ENCODE results near the gene BGN. TPM values are rescaled to one million over a fixed set of nuclear protein-coding genes. Genes with fewer than 3 reads are reported as not detected.

The BGN gene
- total RNA-seq, 1 experiment from 2014 or later, result 2.9 TPM

DNA sequence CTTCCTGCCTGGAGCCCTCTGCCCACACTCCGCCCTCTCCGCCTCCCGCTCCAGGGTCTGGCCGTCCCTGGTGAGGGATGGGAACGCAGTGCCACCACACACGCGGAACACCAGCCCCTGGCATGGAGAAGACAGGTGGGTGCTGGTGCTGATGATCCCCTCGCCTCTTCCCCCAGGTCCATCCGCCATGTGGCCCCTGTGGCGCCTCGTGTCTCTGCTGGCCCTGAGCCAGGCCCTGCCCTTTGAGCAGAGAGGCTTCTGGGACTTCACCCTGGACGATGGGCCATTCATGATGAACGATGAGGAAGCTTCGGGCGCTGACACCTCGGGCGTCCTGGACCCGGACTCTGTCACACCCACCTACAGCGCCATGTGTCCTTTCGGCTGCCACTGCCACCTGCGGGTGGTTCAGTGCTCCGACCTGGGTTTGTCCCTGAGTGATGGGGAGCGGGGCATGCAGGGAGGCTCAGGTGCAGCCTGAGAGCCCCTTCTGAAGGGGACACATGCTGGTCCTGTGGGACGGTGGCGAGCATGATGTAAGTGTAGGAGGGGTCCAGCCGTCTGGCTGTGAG is 9.8 kb downstream of the BGN start:
- Histone ChIP-seq H3K4me1 (ENCODE audit: control insufficient read depth, insufficient read depth, low read length) (no peaks in the 10 kb centered on the region), H3K27ac (ENCODE audit: low read length) (no peak overlapping the region), H3K4me3 (ENCODE audit: low read depth in 2 of 2, low read length in 2 of 2) (no peak overlapping the region), H3K27me3 (ENCODE audit: control insufficient read depth, insufficient read depth, low read length) (no peaks in the 10 kb centered on the region), H3K36me3 (ENCODE audit: control insufficient read depth, insufficient read depth, low read length) (no peaks in the 10 kb centered on the region), H3K9me3 (ENCODE audit: control insufficient read depth, insufficient read depth, low read depth, low read length) (no peaks in the 10 kb centered on the region)
- TF ChIP-seq POLR2AphosphoS5 (IDR thresholded peaks at IDR 0.05; ENCODE audit: low read depth, low read length) (no peak), SIN3A (IDR thresholded peaks at IDR 0.05; ENCODE audit: borderline replicate concordance, insufficient read depth, low read depth, low read length) (no peak), REST (IDR thresholded peaks at IDR 0.05; ENCODE audit: insufficient read depth in 1 of 2, low read depth in 2 of 2, low read length in 1 of 2) (no peak)
- TF ChIP-seq, protein P1, sequence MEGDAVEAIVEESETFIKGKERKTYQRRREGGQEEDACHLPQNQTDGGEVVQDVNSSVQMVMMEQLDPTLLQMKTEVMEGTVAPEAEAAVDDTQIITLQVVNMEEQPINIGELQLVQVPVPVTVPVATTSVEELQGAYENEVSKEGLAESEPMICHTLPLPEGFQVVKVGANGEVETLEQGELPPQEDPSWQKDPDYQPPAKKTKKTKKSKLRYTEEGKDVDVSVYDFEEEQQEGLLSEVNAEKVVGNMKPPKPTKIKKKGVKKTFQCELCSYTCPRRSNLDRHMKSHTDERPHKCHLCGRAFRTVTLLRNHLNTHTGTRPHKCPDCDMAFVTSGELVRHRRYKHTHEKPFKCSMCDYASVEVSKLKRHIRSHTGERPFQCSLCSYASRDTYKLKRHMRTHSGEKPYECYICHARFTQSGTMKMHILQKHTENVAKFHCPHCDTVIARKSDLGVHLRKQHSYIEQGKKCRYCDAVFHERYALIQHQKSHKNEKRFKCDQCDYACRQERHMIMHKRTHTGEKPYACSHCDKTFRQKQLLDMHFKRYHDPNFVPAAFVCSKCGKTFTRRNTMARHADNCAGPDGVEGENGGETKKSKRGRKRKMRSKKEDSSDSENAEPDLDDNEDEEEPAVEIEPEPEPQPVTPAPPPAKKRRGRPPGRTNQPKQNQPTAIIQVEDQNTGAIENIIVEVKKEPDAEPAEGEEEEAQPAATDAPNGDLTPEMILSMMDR (IDR thresholded peaks at IDR 0.05), result no peak
- no TSS peak for BruUV-seq (replicated peaks)
- intact Hi-C loops (cut with micrococcal nuclease; ENCODE audit: unreplicated experiment) (loop anchor here (5.0 kb wide), 1 partner anchor 472 kb away; no protein-coding TSS in a partner anchor), in situ Hi-C loops (cut with HindIII; ENCODE audit: low pct_unique_long_range_greater_than_20kb, low sequenced_read_pairs) (no loop called here)
- CTCF ChIA-PET, result interaction anchor here (3.2 kb wide), 1 partner anchor 44 kb away, joined by 14 read pairs; no protein-coding TSS in a partner anchor
- ATAC-seq, result no peak
- no peak for DNase-seq (ENCODE audit: low read depth, low spot score)
- POLR2A ChIA-PET, result no interaction called here

GRCh38 chrX:153505361-153505760 is 10.6 kb downstream of the BGN start:
- Histone ChIP-seq H3K4me1 (ENCODE audit: control insufficient read depth, insufficient read depth, low read length) (no peaks in the 10 kb centered on the region), H3K4me3 (ENCODE audit: low read depth in 2 of 2, low read length in 2 of 2) (no peak overlapping the region), H3K36me3 (ENCODE audit: control insufficient read depth, insufficient read depth, low read length) (no peaks in the 10 kb centered on the region), H3K27me3 (ENCODE audit: control insufficient read depth, insufficient read depth, low read length) (no peaks in the 10 kb centered on the region), H3K27ac (ENCODE audit: low read length) (no peak overlapping the region), H3K9me3 (ENCODE audit: control insufficient read depth, insufficient read depth, low read depth, low read length) (no peaks in the 10 kb centered on the region)
- TF ChIP-seq TCF7L2 (IDR thresholded peaks at IDR 0.05; ENCODE audit: low read depth, low read length), result no peak
- TF ChIP-seq SIN3A (IDR thresholded peaks at IDR 0.05; ENCODE audit: borderline replicate concordance, insufficient read depth, low read depth, low read length), result no peak
- no peak for TF ChIP-seq REST (IDR thresholded peaks at IDR 0.05; ENCODE audit: insufficient read depth in 1 of 2, low read depth in 2 of 2, low read length in 1 of 2)
- TF ChIP-seq, protein P1 (IDR thresholded peaks at IDR 0.05), result no peak
- TF ChIP-seq POLR2AphosphoS5 (IDR thresholded peaks at IDR 0.05; ENCODE audit: low read depth, low read length), result no peak
- intact Hi-C loops (cut with micrococcal nuclease; ENCODE audit: unreplicated experiment) (loop anchor here (5.0 kb wide), 1 partner anchor 473 kb away; no protein-coding TSS in a partner anchor), in situ Hi-C loops (cut with HindIII; ENCODE audit: low pct_unique_long_range_greater_than_20kb, low sequenced_read_pairs) (no loop called here)
- ATAC-seq, result no peak
- no TSS peak for BruUV-seq (replicated peaks)
- CTCF ChIA-PET, result interaction anchor here (1.2 to 3.2 kb wide), 2 partner anchors 35 to 45 kb away, joined by 4 to 14 read pairs; partner anchors contain the start of gene HAUS7
- DNase-seq (ENCODE audit: low read depth, low spot score), result no peak
- POLR2A ChIA-PET, result no interaction called here

Data from Panc1 (cell line).